Neural cell (in vitro differentiated cells): ENCODE data around the gene ARID1B. TPM values are rescaled to one million over a fixed set of nuclear protein-coding genes. Genes with fewer than 3 reads are reported as not detected.

Experiments used
- H2AFZ ChIP-seq: fragments of 200-600, 300-800 bp; sonication (generic), shearing (Covaris generic); 2 replicates; pipeline ENCODE4 v1.6.0; 2014; ENCODE audit warnings: low read depth, mild to moderate bottlenecking, antibody characterized with exemption, low read length, moderate library complexity
- H3F3A ChIP-seq: fragments of 200-600 bp; shearing (Covaris generic); 2 replicates; pipeline ENCODE4 v1.6.1; 2016; ENCODE audit warnings: mild to moderate bottlenecking, moderate library complexity, mixed read lengths, antibody characterized with exemption, low read length; ENCODE audit not compliant: insufficient read depth, poor library complexity, severe bottlenecking
- H3K27ac ChIP-seq: fragments of 200-600, 300-800 bp; sonication (generic), shearing (Covaris generic); 2 replicates; pipeline ENCODE4 v1.5.1; 2014; ENCODE audit warnings: mild to moderate bottlenecking, low read length, moderate library complexity
- H3K27me3 ChIP-seq: fragments of 300-800, 200-600 bp; sonication (generic), shearing (Covaris generic); 2 replicates; pipeline ENCODE4 v1.6.0; 2014; ENCODE audit warnings: mild to moderate bottlenecking, low read depth, low read length, moderate library complexity; ENCODE audit not compliant: insufficient read depth
- H3K36me3 ChIP-seq: fragments of 300-800, 200-600 bp; sonication (generic), shearing (Covaris generic); 2 replicates; pipeline ENCODE4 v1.5.1; 2014; ENCODE audit warnings: mild to moderate bottlenecking, antibody characterized with exemption, low read length, moderate library complexity; ENCODE audit not compliant: insufficient read depth
- H3K4me2 ChIP-seq: fragments of 300-800, 200-600 bp; sonication (generic), shearing (Covaris generic); 2 replicates; pipeline ENCODE4 v1.6.0; 2014; ENCODE audit warnings: mild to moderate bottlenecking, low read length
- H3K4me3 ChIP-seq: fragments of 300-800, 200-600 bp; sonication (generic), shearing (Covaris generic); 2 replicates; pipeline ENCODE4 v1.5.1; 2014; ENCODE audit warnings: mild to moderate bottlenecking, low read length, moderate library complexity
- H3K79me2 ChIP-seq: fragments of 200-600 bp; shearing (Covaris generic); replicated peaks from 2 replicates; pipeline ENCODE4 v1.6.0; 2014; ENCODE audit warnings: mild to moderate bottlenecking, low read length, moderate library complexity; ENCODE audit not compliant: insufficient read depth
- H3K9ac ChIP-seq: fragments of 300-800, 200-600 bp; sonication (generic), shearing (Covaris generic); 2 replicates; pipeline ENCODE4 v1.6.1; 2016; ENCODE audit warnings: mild to moderate bottlenecking, low read length, mixed read lengths
- H3K9me2 ChIP-seq: fragments of 200-600 bp; shearing (Covaris generic); 2 replicates; pipeline ENCODE4 v1.6.1; 2016; ENCODE audit warnings: mild to moderate bottlenecking, low read length, mixed read lengths; ENCODE audit not compliant: insufficient read depth
- H3K9me3 ChIP-seq: fragments of 200-600, 300-800 bp; sonication (generic), shearing (Covaris generic); 2 replicates; pipeline ENCODE4 v1.6.1; 2016; ENCODE audit warnings: mild to moderate bottlenecking, mixed run types, low read length, moderate library complexity, mixed read lengths
- H4K20me1 ChIP-seq: fragments of 200-600 bp; shearing (Covaris generic); 2 replicates; pipeline ENCODE4 v1.6.1; 2016; ENCODE audit warnings: mild to moderate bottlenecking, mixed run types; ENCODE audit not compliant: insufficient read depth
- CTCF ChIP-seq: fragments of 450-650 bp; IDR thresholded peaks from 2 replicates; pipeline ENCODE4 v1.5.1; 2014; ENCODE audit warnings: antibody characterized with exemption, mild to moderate bottlenecking, moderate library complexity; ENCODE audit not compliant: poor library complexity, severe bottlenecking
- EP300 ChIP-seq: fragments of 450-650 bp; conservative IDR thresholded peaks from 2 replicates; pipeline ENCODE4 v1.6.1; 2014; ENCODE audit warnings: antibody characterized with exemption, mild to moderate bottlenecking, moderate library complexity; ENCODE audit not compliant: poor library complexity, severe bottlenecking
- EZH2 ChIP-seq: fragments of 200-600, 300-800 bp; shearing (Covaris generic), sonication (generic); IDR thresholded peaks from 2 replicates; pipeline ENCODE4 v1.6.1; 2014; ENCODE audit warnings: antibody characterized with exemption, low read length, borderline replicate concordance, mild to moderate bottlenecking; ENCODE audit not compliant: insufficient read depth, poor library complexity, severe bottlenecking
- MXI1 ChIP-seq: fragments of 450-650 bp; conservative IDR thresholded peaks from 2 replicates; pipeline ENCODE4 v1.6.1; 2014; ENCODE audit warnings: antibody characterized with exemption, mild to moderate bottlenecking; ENCODE audit not compliant: poor library complexity, severe bottlenecking
- POLR2AphosphoS5 ChIP-seq: IDR thresholded peaks from 2 replicates; pipeline ENCODE4 v1.6.1; 2012
- RAD21 ChIP-seq: fragments of 450-650 bp; conservative IDR thresholded peaks from 2 replicates; pipeline ENCODE4 v1.6.1; 2014; ENCODE audit warnings: antibody characterized with exemption, mild to moderate bottlenecking, moderate library complexity
- REST ChIP-seq: IDR thresholded peaks from 2 replicates; pipeline ENCODE4 v1.6.1; 2012; ENCODE audit warnings: borderline replicate concordance
- SMC3 ChIP-seq: fragments of 450-650 bp; conservative IDR thresholded peaks from 2 replicates; pipeline ENCODE4 v1.6.1; 2014; ENCODE audit warnings: antibody characterized with exemption, mild to moderate bottlenecking, moderate library complexity; ENCODE audit not compliant: poor library complexity
- TAF1 ChIP-seq: IDR thresholded peaks from 2 replicates; pipeline ENCODE4 v1.6.1; 2012; ENCODE audit warnings: low read depth
- polyA plus RNA-seq: library from polyadenylated mRNA; depleted of rRNA; stranded (reverse); fragments of >200 nt; gene quantifications from 2 replicates; pipeline ENCODE4 v1.2.3, GENCODE V29; 2014

ARID1B gene
- polyA plus RNA-seq, 1 donor from 2014 or later, result 35.0 TPM

- H3F3A ChIP-seq, result peaks cover 12% of the 10 kb centered on the region
- peak overlapping the region; percentile 35 for H3K9ac ChIP-seq
- peaks cover 28% of the 10 kb centered on the region for H3K79me2 ChIP-seq
- no peaks in the 10 kb centered on the region for H3K27me3 ChIP-seq
- H2AFZ ChIP-seq, result no peak overlapping the region
- H3K4me2 ChIP-seq, result peak overlapping the region; percentile 21
- TF ChIP-seq RAD21 (no peak), TAF1 (no peak), REST (no peak), CTCF (no peak), MXI1 (no peak), EP300 (no peak), POLR2AphosphoS5 (no peak)
- peak overlapping the region; percentile 8 for H3K4me3 ChIP-seq
- no peaks in the 10 kb centered on the region for H3K36me3 ChIP-seq
- no peaks in the 10 kb centered on the region for H3K9me2 ChIP-seq
- no peaks in the 10 kb centered on the region for H4K20me1 ChIP-seq
- no peaks in the 10 kb centered on the region for H3K9me3 ChIP-seq
- H3K27ac ChIP-seq, result peak overlapping the region; percentile 71
Measured at GRCh38 chr6:157068691-157069324, 291.6 kb downstream of the ARID1B start.

GRCh38 chr6:157069585-157069984 lies 292.4 kb downstream of the ARID1B start:
- peak overlapping the region; percentile 21 for H3K9ac ChIP-seq
- peaks cover 12% of the 10 kb centered on the region for H3F3A ChIP-seq
- no peaks in the 10 kb centered on the region for H3K27me3 ChIP-seq
- no peaks in the 10 kb centered on the region for H3K9me2 ChIP-seq
- H3K4me2 ChIP-seq, result no peak overlapping the region
- H3K36me3 ChIP-seq, result no peaks in the 10 kb centered on the region
- H4K20me1 ChIP-seq, result no peaks in the 10 kb centered on the region
- H3K27ac ChIP-seq, result peak overlapping the region; percentile 71
- peak overlapping the region; percentile 8 for H3K4me3 ChIP-seq
- H3K79me2 ChIP-seq, result peaks cover 28% of the 10 kb centered on the region
- peak; percentile 45 for TF ChIP-seq EP300
- no peak for TF ChIP-seq CTCF
- TF ChIP-seq RAD21, result no peak
- peak; percentile 67 for TF ChIP-seq REST
- no peak for TF ChIP-seq EZH2
- TF ChIP-seq MXI1, result no peak
- TF ChIP-seq POLR2AphosphoS5, result peak; percentile 97
- TF ChIP-seq SMC3, result no peak
- TF ChIP-seq TAF1, result no peak
- H2AFZ ChIP-seq, result no peak overlapping the region
- H3K9me3 ChIP-seq, result no peaks in the 10 kb centered on the region
